HG02623 (cell line): Measurements from ENCODE around the gene ABHD17C.

Experiments used
- ATAC-seq: cut with Tn5 transposase; IDR thresholded peaks from one replicate; pipeline ENCODE4 v1.9.1; 2021; ENCODE audit warnings: moderate library complexity; ENCODE audit not compliant: unreplicated experiment

ABHD17C gene

DNA sequence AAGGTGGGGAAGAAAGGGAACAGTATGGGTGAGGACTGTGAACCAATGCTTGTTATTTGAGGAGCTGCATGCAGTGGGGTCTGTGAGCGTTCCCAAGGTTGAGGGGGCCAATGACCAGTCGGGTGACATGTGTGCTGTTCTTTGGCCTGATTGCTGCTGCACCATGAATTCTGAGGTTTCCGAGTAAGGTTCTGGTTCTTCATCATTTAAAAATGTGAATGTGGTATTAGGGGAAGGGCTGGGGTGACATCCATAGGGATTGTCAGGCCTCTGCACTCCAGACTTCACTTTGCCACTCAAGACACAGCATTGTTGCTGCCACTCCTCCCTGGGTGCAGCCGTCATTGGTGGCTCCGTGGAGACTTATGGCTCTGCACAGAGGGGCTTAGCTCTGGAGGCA is 32.5 kb downstream of the ABHD17C start:
- no peak for ATAC-seq

DNA sequence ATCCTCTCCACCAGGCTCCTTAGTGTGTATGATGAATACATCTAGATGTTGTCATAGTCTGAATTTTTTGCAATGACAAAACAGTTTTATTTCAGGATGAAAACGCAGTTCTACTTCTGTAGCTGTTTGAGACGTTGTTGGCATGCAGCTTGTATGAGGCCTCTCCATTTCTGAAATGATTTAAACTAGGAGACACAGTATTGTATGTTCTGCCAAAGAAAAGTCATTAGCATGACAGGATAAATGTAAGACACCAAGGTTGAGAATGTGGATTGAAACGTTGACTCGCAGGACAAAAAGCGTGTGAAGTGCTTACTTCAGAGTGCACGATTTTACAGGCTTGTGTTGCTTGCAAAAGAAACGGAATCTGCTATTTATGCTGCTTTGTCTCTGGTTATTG is 35.3 kb downstream of the ABHD17C start:
- no peak for ATAC-seq

DNA sequence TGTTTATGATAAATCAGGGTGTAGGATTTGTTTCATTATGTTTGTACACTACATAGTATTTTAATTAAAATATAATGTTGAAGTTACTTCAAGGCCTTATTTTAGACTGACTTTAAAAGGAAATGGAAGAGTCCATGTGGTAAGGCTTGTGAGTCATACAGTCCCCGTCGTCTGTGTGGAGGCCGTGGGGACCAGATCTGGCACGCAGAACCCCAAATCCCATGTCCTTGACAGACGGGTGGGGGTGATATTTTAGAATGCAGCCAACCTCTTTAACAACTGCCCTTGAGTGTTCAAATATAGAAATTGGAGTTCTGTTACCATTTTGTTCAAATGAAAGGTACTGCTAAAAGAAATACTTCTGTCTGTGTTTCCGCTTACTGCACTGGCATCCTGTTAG is 35.8 kb downstream of the ABHD17C start:
- no peak for ATAC-seq

- no peak for ATAC-seq
Measured at GRCh38 chr15:80732167-80732566, 37.1 kb downstream of the ABHD17C start.

- ATAC-seq: no peak
Measured at GRCh38 chr15:80732818-80733217, 37.7 kb downstream of the ABHD17C start.

- ATAC-seq: no peak
Measured at GRCh38 chr15:80733460-80733859, 38.4 kb downstream of the ABHD17C start.

DNA sequence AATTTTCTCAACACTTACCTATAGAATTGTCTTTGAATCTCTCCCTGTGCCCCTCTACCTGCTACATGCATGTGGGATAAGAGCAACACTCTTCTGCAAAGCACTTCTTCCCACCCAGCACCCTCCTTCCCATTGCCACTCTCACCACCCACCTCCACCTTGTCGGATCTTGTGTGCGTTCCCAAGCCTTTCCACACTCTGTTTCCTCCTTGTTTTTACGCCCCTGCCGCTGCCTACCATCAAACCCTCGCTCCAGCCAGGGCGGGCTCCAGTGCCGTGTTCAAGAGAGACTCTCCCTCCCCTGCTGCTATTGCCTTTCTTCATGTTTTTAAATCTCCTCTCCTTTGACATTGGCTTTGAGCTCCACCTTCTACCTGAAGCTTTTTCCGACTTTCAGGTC is 40.2 kb downstream of the ABHD17C start:
- no peak for ATAC-seq

- no peak for ATAC-seq
Measured at GRCh38 chr15:80736560-80736959, 41.5 kb downstream of the ABHD17C start.

GRCh38 chr15:80739919-80740318 is 44.8 kb downstream of the ABHD17C start:
- no peak for ATAC-seq

DNA sequence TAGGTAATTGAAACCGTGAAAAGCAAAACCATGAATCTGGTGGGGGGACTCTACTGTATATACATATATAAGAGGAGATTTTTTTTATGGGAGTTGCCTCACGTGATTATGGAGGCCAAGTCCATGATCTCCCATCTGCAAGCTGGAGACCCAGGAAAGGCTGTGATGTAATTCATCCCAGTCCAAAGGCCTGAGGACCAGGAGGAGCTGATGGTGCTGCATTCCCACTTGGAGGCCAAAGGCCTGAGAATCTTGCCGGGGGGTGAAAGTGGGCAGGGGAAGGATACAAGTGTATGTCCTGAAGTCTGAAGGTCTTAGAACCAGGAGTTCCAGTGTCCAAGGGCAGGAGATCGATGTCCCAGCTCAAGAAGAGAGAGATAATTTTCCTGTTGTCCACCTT is 47.0 kb downstream of the ABHD17C start:
- ATAC-seq: no peak

DNA sequence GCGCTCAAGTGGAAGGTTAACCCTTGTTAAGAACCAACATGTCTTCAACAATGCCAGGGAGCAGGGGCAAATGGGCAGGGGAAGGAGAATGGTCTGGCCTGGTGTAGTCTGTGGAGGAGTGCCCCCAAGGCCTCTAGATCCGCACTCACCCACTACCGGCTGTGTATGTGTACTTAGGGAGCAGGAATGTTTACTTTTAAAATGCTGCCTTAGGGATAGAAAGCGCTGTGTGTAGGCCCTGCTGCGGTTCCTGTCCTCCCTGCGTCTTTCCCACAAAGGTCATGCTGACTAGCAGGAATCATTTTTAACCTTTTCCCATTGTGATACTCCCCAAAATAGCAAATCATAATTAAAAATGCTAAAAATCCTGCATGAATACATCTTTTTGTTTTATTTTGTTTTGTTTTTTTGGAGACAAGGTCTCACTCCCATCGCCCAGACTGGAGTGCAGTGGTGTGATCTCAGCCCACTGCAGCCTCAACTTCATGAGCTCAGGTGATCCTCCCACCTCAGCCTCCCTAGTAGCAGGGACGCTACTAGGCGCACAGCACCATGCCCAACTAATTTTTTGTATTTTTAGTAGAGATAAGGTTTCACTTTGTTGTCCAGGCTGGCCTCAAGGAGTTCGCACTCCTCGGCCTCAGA is 48.2 kb downstream of the ABHD17C start:
- ATAC-seq: no peak

DNA sequence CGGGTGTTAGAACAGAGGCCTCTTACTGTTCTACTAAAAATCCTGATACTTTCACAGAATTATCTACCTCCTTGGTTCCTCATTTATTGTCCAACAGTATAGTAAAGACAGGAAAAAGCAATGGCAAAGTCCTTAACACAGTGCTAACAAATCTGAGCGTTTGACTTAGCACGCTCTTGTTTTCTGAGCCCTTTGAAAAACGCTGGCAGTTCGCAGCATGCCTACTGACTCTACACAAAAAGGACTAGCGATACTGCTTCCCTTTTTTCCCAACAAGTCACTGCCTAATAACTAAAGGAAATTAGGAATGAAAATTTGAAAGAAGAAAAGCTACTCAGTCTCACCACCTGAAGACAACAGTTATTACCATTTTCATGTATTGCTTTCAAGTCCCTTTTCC is 49.3 kb downstream of the ABHD17C start:
- no peak for ATAC-seq

DNA sequence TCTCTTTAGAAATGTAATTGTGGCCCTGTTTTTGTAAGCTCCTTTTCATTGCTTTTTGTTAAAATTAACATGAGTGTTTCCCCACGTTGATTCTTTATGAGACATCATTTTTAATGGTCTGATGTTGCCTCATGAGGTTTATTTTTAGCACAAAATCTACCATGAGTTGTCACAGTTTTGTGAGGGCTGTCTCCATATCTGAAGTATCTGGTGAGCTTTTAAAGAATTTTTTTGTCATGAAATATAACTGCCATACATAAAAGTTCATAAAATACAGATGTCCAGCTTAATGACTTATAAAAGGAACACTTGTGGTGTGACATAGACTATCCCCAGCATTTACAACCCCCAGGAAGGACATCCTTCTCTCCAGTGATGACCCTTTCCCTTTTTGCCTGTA is 49.7 kb downstream of the ABHD17C start:
- ATAC-seq: no peak

- ATAC-seq: no peak
Measured at GRCh38 chr15:80745888-80746287, 50.8 kb downstream of the ABHD17C start.

GRCh38 chr15:80747317-80748053 is 52.4 kb downstream of the ABHD17C start:
- no peak for ATAC-seq

GRCh38 chr15:80749589-80749988 is 54.5 kb downstream of the ABHD17C start:
- no peak for ATAC-seq

GRCh38 chr15:80750575-80750974 is 55.5 kb downstream of the ABHD17C start:
- no peak for ATAC-seq

- no peak for ATAC-seq
Measured at GRCh38 chr15:80752204-80752603, 57.1 kb downstream of the ABHD17C start.

GRCh38 chr15:80753161-80753560 is 58.1 kb downstream of the ABHD17C start:
- ATAC-seq: no peak

GRCh38 chr15:80754014-80754413 is 58.9 kb downstream of the ABHD17C start:
- no peak for ATAC-seq

- no peak for ATAC-seq
Measured at GRCh38 chr15:80755885-80756284, 60.8 kb downstream of the ABHD17C start.

DNA sequence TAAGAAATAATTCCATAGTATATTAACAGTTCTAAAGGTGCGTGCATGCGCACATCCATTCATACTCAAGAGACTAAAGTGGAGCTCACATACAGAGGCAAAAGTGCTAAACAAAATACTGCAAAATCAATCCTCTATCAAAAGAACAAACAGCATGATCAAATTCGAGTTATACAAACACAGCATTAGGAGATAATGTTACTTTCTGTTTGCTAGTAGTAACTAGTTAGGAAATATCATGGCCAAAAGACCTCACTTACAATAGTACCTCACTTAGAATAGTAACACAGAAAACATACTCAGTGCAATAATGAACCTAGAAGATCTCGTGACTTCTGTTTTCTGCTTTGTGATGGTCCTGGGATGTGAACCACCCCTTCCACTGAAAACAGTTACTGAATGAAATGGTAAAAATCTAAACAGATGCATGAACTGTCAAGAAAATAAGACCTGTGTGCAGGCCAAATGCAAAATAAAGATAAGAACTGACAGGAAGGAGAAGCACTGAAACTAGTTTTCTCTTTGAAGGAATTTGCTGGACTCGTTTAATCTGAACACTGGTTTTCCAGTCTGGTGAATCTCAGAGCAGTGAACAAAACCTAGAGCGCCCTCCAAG is 63.1 kb downstream of the ABHD17C start:
- no peak for ATAC-seq
